AG09319 (cell line): ENCODE data around the gene RANBP17.

Experiments used
- DNase-seq: peaks from one replicate; pipeline ENCODE4 v3.0.0-alpha.2; 2010; ENCODE audit warnings: low read depth; ENCODE audit errors: extremely low read depth
- CTCF ChIP-seq: IDR thresholded peaks from 2 replicates; pipeline ENCODE4 v1.5.1; 2011; ENCODE audit warnings: low read depth, mild to moderate bottlenecking, inconsistent platforms, low read length, moderate library complexity

RANBP17 gene

GRCh38 chr5:171192111-171192510, 330.3 kb downstream of the RANBP17 start:
- DNase-seq = no peak
- no peak for TF ChIP-seq CTCF

GRCh38 chr5:171201310-171201709, 339.5 kb downstream of the RANBP17 start:
- TF ChIP-seq CTCF = no peak
- DNase-seq = no peak

GRCh38 chr5:171205375-171205774, 343.6 kb downstream of the RANBP17 start:
- no peak for TF ChIP-seq CTCF
- no peak for DNase-seq

- peak; percentile 51 for TF ChIP-seq CTCF
- DNase-seq = peak; percentile 5
Observed at GRCh38 chr5:171207256-171207847, 345.5 kb downstream of the RANBP17 start.

GRCh38 chr5:171221916-171222315, 360.1 kb downstream of the RANBP17 start:
- DNase-seq = no peak
- no peak for TF ChIP-seq CTCF

GRCh38 chr5:171223927-171224326, 362.1 kb downstream of the RANBP17 start:
- no peak for TF ChIP-seq CTCF
- no peak for DNase-seq

GRCh38 chr5:171226096-171226754, 364.4 kb downstream of the RANBP17 start:
- no peak for DNase-seq
- peak; percentile 20 for TF ChIP-seq CTCF
